GM18861 (cell line): ENCODE data around the gene STX18.

Experiments used
- ATAC-seq: cut with Tn5 transposase; IDR thresholded peaks from one replicate; pipeline ENCODE4 v1.9.1; 2021; ENCODE audit not compliant: unreplicated experiment

STX18 gene

DNA sequence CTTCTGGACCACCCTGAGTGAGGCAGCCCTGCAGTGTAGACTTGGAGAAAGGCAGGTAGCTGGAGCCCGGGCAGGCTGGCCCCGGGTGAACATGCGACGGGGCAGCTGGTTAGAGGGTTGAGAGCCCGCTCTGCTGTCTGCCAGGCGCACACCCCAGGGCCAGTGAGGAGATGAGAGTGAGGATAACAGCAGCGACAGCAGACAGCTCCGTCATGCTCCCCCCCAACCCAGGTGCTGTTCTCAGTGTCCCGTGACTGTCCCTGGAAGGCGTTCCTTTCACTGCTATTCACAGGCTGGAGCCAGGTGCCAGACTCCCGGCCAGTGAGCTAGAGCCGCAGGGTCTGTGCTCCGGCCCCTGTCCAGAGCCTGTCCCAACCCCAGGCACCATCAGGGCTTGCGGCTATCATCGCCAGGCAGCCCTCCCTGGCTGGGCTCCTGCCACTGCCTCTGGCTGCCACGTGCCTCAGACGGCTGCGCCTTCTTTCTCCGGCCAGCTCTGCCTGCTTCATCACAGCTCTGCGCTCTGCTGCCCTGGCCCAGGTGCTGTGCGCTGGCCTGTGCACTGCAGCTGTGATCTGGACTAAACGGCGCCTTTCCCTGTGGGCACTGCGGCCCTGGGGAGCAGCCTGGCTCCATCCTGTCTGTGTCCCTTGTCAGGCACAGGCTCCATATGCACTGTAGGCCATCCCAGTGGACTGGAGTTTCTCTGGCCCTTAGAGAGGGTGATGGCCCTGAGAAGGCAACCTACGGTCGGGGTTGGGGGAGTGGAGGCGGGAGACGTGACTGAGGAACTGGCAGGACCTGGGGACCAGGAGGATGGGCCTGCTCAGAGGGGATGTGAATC lies 135.2 kb downstream of the STX18 start:
- ATAC-seq, result no peak

- ATAC-seq, result no peak
Observed at GRCh38 chr4:4405358-4405962, 136.4 kb downstream of the STX18 start.

- ATAC-seq, result no peak
Observed at GRCh38 chr4:4402966-4403365, 138.9 kb downstream of the STX18 start.

GRCh38 chr4:4401036-4401435 lies 140.8 kb downstream of the STX18 start:
- ATAC-seq, result no peak

DNA sequence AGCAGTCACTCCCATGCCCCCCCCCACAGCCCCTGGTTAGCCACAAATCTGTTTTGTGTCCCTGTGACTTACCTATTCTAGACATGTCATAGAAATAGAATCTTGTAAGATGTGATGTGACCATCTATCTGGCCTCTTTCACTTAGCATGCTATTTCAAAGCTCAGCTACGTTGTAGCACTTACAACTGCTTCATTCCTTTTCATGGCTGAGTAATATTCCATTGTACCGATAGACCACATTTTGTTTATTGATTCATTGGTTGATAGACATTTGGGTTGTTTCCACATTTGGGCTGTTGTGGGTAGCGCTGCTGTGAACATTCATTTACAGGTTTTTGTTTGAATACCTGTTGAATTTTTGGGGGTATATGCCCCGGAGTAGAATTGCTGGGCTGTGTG lies 143.4 kb downstream of the STX18 start:
- ATAC-seq, result no peak

- no peak for ATAC-seq
Observed at GRCh38 chr4:4397441-4397819, 144.4 kb downstream of the STX18 start.

DNA sequence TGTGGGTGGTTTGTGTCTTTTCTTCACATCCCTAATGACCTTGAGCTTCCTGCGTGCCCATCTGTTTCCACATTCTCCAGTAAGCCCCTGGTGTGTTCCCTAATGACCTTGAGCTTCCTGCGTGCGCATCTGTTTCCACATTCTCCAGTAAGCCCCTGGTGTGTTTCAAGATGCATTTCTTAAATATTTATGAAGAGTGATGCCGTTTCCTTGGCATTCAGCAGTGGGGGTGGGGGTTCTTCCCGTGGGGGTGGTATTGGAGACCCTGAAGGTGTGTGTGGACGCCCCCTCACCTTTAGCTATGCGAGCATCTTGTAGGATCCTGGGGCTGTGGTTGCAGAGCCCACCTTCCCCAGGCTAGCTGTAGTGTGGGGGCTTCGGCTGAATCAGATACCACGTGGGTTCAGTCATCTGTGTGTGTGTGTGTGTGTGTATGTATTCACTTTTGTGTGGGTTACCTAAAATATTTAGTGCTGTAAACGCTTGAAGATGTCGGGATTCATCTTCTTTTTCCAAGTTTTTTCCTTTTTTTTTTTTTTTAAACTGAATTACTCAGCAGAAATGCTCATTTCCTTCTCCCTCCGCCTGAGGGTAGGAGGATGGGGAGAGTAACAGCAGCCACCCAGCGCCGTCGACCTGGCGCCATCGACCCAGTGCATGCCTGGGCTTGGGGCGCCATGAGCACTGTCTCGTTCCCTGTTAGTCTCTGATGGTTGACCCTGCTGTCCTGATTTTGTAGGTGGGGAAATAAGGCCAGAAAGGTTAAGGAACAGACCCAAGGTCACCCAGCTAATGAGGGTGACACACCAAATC lies 145.0 kb downstream of the STX18 start:
- no peak for ATAC-seq

DNA sequence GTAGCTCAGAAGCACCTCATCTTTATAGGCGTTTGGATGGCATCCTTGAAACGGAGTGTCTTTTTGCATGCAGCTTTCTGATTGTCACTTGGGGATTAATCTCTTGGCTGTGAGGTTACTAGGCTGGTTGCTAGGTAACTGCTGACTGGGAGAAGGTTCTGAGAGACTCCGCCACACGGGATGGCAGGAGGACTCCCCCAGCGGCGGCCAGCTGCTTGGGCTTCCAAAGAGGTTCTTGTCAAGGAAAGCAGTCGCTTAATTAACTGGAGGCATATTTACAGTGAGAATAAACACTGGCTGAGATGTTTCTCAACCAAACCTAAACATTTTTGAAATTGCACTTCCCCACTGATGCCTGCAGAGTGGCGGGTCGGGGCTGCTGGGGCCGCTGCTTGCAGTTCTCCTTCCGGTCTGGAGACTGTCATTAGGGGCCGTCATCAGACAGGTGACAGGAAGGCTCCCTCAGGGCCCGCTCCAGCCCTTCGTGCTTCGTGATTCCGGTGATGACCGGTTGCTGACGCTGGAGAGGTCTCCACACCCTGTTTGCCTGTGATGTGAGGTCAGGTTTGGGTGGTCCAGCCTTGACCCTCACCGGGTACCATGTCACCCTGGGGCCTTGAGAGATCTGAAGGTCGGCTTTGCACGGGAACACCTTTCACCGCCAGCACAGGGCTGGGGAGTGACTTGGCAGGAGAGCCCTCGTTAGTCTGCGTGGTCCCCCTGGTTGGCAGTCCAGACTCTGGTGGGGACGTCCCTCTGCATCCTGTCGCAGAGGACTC lies 145.8 kb downstream of the STX18 start:
- no peak for ATAC-seq

DNA sequence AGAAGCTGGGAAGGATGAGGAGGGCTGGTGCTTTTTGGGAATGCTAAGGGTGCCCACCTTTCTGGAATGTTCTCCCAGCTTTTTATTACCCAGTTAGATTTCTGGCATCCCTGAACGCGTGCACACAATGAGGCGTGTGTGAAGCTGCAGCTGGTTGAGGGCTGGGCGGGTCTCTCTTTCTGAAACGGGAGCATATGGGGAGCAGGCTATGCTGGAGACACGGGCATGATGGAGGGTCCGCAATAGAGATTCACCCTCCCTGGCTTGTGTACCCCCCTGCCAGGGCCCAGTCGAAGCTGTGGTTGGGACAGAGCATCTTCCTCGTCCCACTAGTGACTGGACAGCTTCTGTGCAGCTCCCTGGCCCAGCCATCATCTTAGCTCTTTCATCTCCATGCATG lies 146.5 kb downstream of the STX18 start:
- ATAC-seq, result no peak

GRCh38 chr4:4394644-4395043 lies 147.2 kb downstream of the STX18 start:
- ATAC-seq, result no peak

GRCh38 chr4:4392501-4393183 lies 149.2 kb downstream of the STX18 start:
- ATAC-seq, result no peak

- ATAC-seq, result no peak
Observed at GRCh38 chr4:4391866-4392265, 150.0 kb downstream of the STX18 start.

DNA sequence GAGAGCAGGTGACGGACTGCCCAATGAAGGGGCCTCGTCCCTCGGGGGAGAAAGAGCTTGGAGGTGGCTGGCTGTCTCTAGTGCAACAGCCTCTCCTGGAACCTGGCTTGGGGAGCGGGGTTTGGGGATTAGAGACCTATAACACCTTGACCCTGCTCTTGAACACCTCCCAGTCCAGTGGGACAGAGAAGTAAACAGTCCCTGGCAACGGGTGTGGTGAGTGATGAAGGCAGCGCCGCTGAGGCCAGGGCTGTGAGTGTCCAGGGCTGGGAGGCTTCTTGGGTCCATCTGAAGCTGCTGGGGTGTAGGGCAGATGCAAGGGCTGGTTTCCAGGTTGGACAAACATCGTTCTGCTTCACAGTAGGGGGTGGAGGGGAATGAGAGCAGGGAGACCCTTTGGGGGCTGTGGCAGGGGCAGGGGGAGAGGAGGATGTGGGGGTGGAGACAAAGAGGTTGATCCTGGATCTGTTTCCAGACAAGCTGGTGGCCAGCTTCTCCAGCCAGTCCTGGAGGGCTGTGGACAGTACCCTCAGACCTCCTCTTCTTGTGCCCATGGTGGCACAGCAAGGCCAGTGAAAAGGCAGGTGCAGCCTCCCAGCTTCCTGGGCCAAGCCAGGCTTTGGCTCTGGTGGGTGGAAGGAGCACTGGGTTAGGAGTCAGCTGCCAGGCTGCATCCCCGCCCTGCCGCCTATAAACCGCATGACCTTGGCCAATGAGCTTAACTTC lies 151.2 kb downstream of the STX18 start:
- ATAC-seq, result no peak

GRCh38 chr4:4390046-4390445 lies 151.8 kb downstream of the STX18 start:
- ATAC-seq, result no peak

- ATAC-seq, result no peak
Observed at GRCh38 chr4:4388836-4389575, 152.8 kb downstream of the STX18 start.

- ATAC-seq, result no peak
Observed at GRCh38 chr4:4388311-4388790, 153.5 kb downstream of the STX18 start.

GRCh38 chr4:4387531-4388310 lies 154.1 kb downstream of the STX18 start:
- ATAC-seq, result no peak

DNA sequence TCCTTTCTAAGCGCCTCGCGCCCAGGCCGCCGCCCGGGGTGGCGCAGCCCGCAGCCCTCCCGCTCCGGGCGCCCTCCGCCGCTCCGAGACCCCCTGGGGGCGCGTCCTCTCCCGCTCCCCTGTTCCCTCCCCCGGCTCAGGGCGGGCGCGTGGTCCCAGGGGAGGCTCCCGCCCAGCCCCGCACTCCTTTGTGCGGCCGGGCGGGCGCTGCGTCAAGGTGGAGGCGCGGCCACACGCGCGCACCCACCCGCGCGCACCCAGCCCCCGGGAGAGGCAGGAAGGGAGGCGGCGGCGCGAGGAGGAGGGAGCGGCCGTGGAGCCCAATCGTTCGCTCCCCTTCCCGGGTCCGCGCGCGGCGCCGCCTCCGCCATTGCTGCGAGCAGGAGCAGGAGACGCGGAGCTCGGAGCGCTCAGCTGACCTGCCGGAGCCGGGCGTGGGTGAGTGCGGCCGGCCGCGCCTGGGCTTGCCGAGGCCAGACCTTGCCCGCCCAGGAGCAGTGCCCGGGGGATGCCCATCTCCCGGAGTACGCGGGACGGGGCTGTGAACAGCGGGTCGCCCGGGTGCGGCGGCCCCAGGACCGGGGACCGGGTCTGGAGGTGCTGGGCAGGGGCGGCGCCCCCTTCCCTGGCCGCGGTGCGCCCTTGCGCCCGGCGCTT lies 155.0 kb downstream of the STX18 start, which contains the start of gene NSG1:
TSS of gene NSG1 (plus strand) at position 367 of the 657 bp plus-strand sequence. CDS start 528 bp downstream, outside the sequence.
- no peak for ATAC-seq
